Panc1 (cell line): Measurements from ENCODE around the gene MRAP. TPM values are rescaled to one million over a fixed set of nuclear protein-coding genes. Genes with fewer than 3 reads are reported as not detected.

ENCODE experiments used
- ATAC-seq: fragments of 200-7000 bp; cut with Tn5 transposase; 2 replicates; pipeline ENCODE4 v1.9.1; 2020; ENCODE audit warnings: mild to moderate bottlenecking, moderate library complexity
- BruUV-seq: library from RNA; stranded (reverse); fragments of 400-500 nt; replicated peaks from 2 replicates; lab custom pipeline; 2021; lab: Mats Ljungman, UMichigan
- CTCF ChIA-PET: fragments of 300-600 bp; sonication (Branson Sonifier 250); formaldehyde crosslinking; loops from one replicate; lab custom pipeline; 2022; ENCODE audit warnings: antibody characterized with exemption; lab: Charles Lee
- POLR2A ChIA-PET: fragments of 300-600 bp; sonication (Branson Sonifier 250); formaldehyde crosslinking; loops from one replicate; lab custom pipeline; 2022; ENCODE audit warnings: antibody characterized with exemption; lab: Charles Lee
- DNase-seq: peaks from one replicate; pipeline ENCODE4 v3.0.0-alpha.2; 2010; ENCODE audit warnings: low read depth, low spot score
- H3K27ac ChIP-seq: 2 replicates; pipeline ENCODE4 v1.5.1; 2011; ENCODE audit warnings: mild to moderate bottlenecking, low read length, inconsistent platforms
- H3K27me3 ChIP-seq: fragments of 200-500 bp; sonication (Bioruptor generic); 2 replicates; pipeline ENCODE4 v1.6.0; 2014; ENCODE audit warnings: low read length, inconsistent platforms; ENCODE audit not compliant: control insufficient read depth, insufficient read depth
- H3K36me3 ChIP-seq: fragments of 200-500 bp; sonication (Bioruptor generic); 2 replicates; pipeline ENCODE4 v1.5.1; 2014; ENCODE audit warnings: inconsistent platforms, mild to moderate bottlenecking, low read length, moderate library complexity; ENCODE audit not compliant: control insufficient read depth, insufficient read depth
- H3K4me1 ChIP-seq: 2 replicates; pipeline ENCODE4 v1.5.1; 2011; ENCODE audit warnings: inconsistent platforms, mild to moderate bottlenecking, low read length, moderate library complexity; ENCODE audit not compliant: control insufficient read depth, insufficient read depth
- H3K4me3 ChIP-seq, 2 experiments: 2 replicates each; pipeline ENCODE4 v1.5.1; 2011 to 2012; ENCODE audit warnings: low read depth in 2 of 2, low read length in 2 of 2, mild to moderate bottlenecking in 2 of 2, inconsistent platforms in 1 of 2, moderate library complexity in 1 of 2
- H3K9me3 ChIP-seq: fragments of 200-500 bp; sonication (Bioruptor generic); 2 replicates; pipeline ENCODE4 v1.5.1; 2014; ENCODE audit warnings: low read depth, mild to moderate bottlenecking, inconsistent platforms, low read length, moderate library complexity; ENCODE audit not compliant: control insufficient read depth, insufficient read depth
- POLR2AphosphoS5 ChIP-seq: IDR thresholded peaks from 2 replicates; pipeline ENCODE4 v1.6.1; 2012; ENCODE audit warnings: mild to moderate bottlenecking, low read depth, low read length, moderate library complexity
- REST ChIP-seq, 2 experiments: IDR thresholded peaks; 2 replicates each; pipeline ENCODE4 v1.6.1; 2011 to 2012; ENCODE audit warnings: low read depth in 2 of 2, control low read depth in 1 of 2, low read length in 1 of 2, mild to moderate bottlenecking in 1 of 2, moderate library complexity in 1 of 2; ENCODE audit not compliant: insufficient read depth in 1 of 2
- SIN3A ChIP-seq: IDR thresholded peaks from 2 replicates; pipeline ENCODE4 v1.6.1; 2012; ENCODE audit warnings: low read depth, mild to moderate bottlenecking, low read length, moderate library complexity, borderline replicate concordance; ENCODE audit not compliant: insufficient read depth
- TCF7L2 ChIP-seq: IDR thresholded peaks from 2 replicates; pipeline ENCODE4 v1.6.1; 2011; ENCODE audit warnings: mild to moderate bottlenecking, low read depth, low read length, inconsistent platforms
- in situ Hi-C: cut with HindIII; loops from 2 replicates; pipeline ENCODE4 v1.10.0; 2016; ENCODE audit warnings: low sequenced_read_pairs, low pct_unique_long_range_greater_than_20kb
- intact Hi-C: fragments of 100-400 bp; cut with micrococcal nuclease; formaldehyde crosslinking; loops from one replicate; pipeline ENCODE4 v1.10.0; 2022; ENCODE audit not compliant: unreplicated experiment
- total RNA-seq: library from RNA; stranded (reverse); gene quantifications from one replicate; pipeline ENCODE4 v1.2.1, GENCODE V29; 2021; ENCODE audit not compliant: unreplicated experiment
- TF ChIP-seq, protein P1 (sequence below): fragments of 450-650 bp; IDR thresholded peaks from 2 replicates; pipeline ENCODE4 v1.5.1; 2017; ENCODE audit warnings: mild to moderate bottlenecking

The MRAP gene
- total RNA-seq, 1 experiment from 2014 or later: not detected

GRCh38 chr21:32281531-32281930, 17.1 kb upstream of the MRAP start:
- intact Hi-C loops (no loop called here), in situ Hi-C loops (no loop called here)
- Histone ChIP-seq H3K9me3 (no peaks in the 10 kb centered on the region), H3K27ac (no peak overlapping the region), H3K27me3 (no peaks in the 10 kb centered on the region), H3K4me3 (no peak overlapping the region), H3K36me3 (no peaks in the 10 kb centered on the region; the same call in 1 of the 2 replicates), H3K4me1 (peaks cover 11% of the 10 kb centered on the region)
- ATAC-seq: no peak
- no peak for DNase-seq
- TF ChIP-seq, protein P1, sequence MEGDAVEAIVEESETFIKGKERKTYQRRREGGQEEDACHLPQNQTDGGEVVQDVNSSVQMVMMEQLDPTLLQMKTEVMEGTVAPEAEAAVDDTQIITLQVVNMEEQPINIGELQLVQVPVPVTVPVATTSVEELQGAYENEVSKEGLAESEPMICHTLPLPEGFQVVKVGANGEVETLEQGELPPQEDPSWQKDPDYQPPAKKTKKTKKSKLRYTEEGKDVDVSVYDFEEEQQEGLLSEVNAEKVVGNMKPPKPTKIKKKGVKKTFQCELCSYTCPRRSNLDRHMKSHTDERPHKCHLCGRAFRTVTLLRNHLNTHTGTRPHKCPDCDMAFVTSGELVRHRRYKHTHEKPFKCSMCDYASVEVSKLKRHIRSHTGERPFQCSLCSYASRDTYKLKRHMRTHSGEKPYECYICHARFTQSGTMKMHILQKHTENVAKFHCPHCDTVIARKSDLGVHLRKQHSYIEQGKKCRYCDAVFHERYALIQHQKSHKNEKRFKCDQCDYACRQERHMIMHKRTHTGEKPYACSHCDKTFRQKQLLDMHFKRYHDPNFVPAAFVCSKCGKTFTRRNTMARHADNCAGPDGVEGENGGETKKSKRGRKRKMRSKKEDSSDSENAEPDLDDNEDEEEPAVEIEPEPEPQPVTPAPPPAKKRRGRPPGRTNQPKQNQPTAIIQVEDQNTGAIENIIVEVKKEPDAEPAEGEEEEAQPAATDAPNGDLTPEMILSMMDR: no peak
- no peak for TF ChIP-seq SIN3A
- no peak for TF ChIP-seq TCF7L2
- TF ChIP-seq POLR2AphosphoS5: no peak
- TF ChIP-seq REST (IDR thresholded peaks at IDR 0.05; ENCODE audit: insufficient read depth in 1 of 2, low read depth in 2 of 2, low read length in 1 of 2): no peak
- ChIA-PET CTCF (no interaction called here), POLR2A (no interaction called here)
- no TSS peak for BruUV-seq

- no TSS peak for BruUV-seq
Observed at GRCh38 chr21:32282992-32283391, 15.7 kb upstream of the MRAP start.

More at GRCh38 chr21:32282992-32283391, 15.7 kb upstream of the MRAP start:
- in situ Hi-C loops: no loop called here
- Histone ChIP-seq H3K4me3 (no peak overlapping the region), H3K27me3 (no peaks in the 10 kb centered on the region), H3K9me3 (no peaks in the 10 kb centered on the region), H3K27ac (no peak overlapping the region), H3K4me1 (peaks cover 5% of the 10 kb centered on the region), H3K36me3 (no peaks in the 10 kb centered on the region; the same call in 1 of the 2 replicates)
- POLR2A ChIA-PET: no interaction called here
- TF ChIP-seq POLR2AphosphoS5 (no peak), TCF7L2 (no peak), REST (IDR thresholded peaks at IDR 0.05; ENCODE audit: insufficient read depth in 1 of 2, low read depth in 2 of 2, low read length in 1 of 2) (no peak), SIN3A (no peak)
- TF ChIP-seq, protein P1: no peak
- intact Hi-C loops: no loop called here
- ATAC-seq (no peak), DNase-seq (no peak)
- CTCF ChIA-PET: no interaction called here
